ENCODE measurements around the gene LRCH1. TPM values are rescaled to one million over a fixed set of nuclear protein-coding genes. Genes with fewer than 3 reads are reported as not detected.
"Not testable (repeated sequence)": the region's sequence is repeated elsewhere in the genome, so short reads cannot be mapped to it uniquely, and the experiment has no call there.

The LRCH1 gene
- polyA plus RNA-seq (ENCODE audit: insufficient read length in 3 of 3): 10 to 100 TPM; 30.4 to 37.4 (median 34.1) TPM
- long read RNA-seq, donor 1, full-length matches to known transcripts: 4 of 4 reads
- long read RNA-seq, donor 1, partial matches to known transcripts: 0 of 4 reads
- long read RNA-seq, donor 1, other reads (novel, unspliced or antisense): 0 of 4 reads
- long read RNA-seq, donor 2, full-length matches to known transcripts: 1 of 1 reads
- long read RNA-seq, donor 2, partial matches to known transcripts: 0 of 1 reads
- long read RNA-seq, donor 2, other reads (novel, unspliced or antisense): 0 of 1 reads
- long read RNA-seq, donor 3, full-length matches to known transcripts: 5 of 5 reads
- long read RNA-seq, donor 3, partial matches to known transcripts: 0 of 5 reads
- long read RNA-seq, donor 3, other reads (novel, unspliced or antisense): 0 of 5 reads
- long read RNA-seq, donor 4, full-length matches to known transcripts: 2 of 2 reads
- long read RNA-seq, donor 4, partial matches to known transcripts: 0 of 2 reads
- long read RNA-seq, donor 4, other reads (novel, unspliced or antisense): 0 of 2 reads
- long read RNA-seq, donor 5: 0 reads
- long read RNA-seq, donor 6, full-length matches to known transcripts: 1 of 20 reads
- long read RNA-seq, donor 6, partial matches to known transcripts: 19 of 20 reads
- long read RNA-seq, donor 6, other reads (novel, unspliced or antisense): 0 of 20 reads
- long read RNA-seq, donor 7, full-length matches to known transcripts: 7 of 30 reads
- long read RNA-seq, donor 7, partial matches to known transcripts: 23 of 30 reads
- long read RNA-seq, donor 7, other reads (novel, unspliced or antisense): 0 of 30 reads
- long read RNA-seq, donor 8: 0 reads
- long read RNA-seq, donor 9, full-length matches to known transcripts: 1 of 1 reads
- long read RNA-seq, donor 9, partial matches to known transcripts: 0 of 1 reads
- long read RNA-seq, donor 9, other reads (novel, unspliced or antisense): 0 of 1 reads
- long read RNA-seq, donor 10, full-length matches to known transcripts: 2 of 2 reads
- long read RNA-seq, donor 10, partial matches to known transcripts: 0 of 2 reads
- long read RNA-seq, donor 10, other reads (novel, unspliced or antisense): 0 of 2 reads
- long read RNA-seq, donor 11, full-length matches to known transcripts: 3 of 3 reads
- long read RNA-seq, donor 11, partial matches to known transcripts: 0 of 3 reads
- long read RNA-seq, donor 11, other reads (novel, unspliced or antisense): 0 of 3 reads
- long read RNA-seq, donor 12: 0 reads
- long read RNA-seq, donor 13: 0 reads
- long read RNA-seq, donor 14, full-length matches to known transcripts: 8 of 8 reads
- long read RNA-seq, donor 14, partial matches to known transcripts: 0 of 8 reads
- long read RNA-seq, donor 14, other reads (novel, unspliced or antisense): 0 of 8 reads
- long read RNA-seq, donor 15: 0 reads
- long read RNA-seq, donor 16, full-length matches to known transcripts: 13 of 20 reads
- long read RNA-seq, donor 16, partial matches to known transcripts: 7 of 20 reads
- long read RNA-seq, donor 16, other reads (novel, unspliced or antisense): 0 of 20 reads

- peak in 10 of 11 donors; percentile 66 to 89 (median 82) for DNase-seq (ENCODE audit: extremely low read depth in 1 of 11, low read depth in 9 of 11, low spot score in 4 of 11)
Measured at GRCh38 chr13:46552889-46553520, at the start of gene LRCH1. Gene LRCH1 (plus strand): TSS chr13:46553170. CDS start chr13:46553397, 227 bp downstream.

- DNase-seq (ENCODE audit: extremely low read depth in 1 of 11, low read depth in 9 of 11, low spot score in 4 of 11): no peak
Measured at GRCh38 chr13:46504036-46504435, 48.9 kb upstream of the LRCH1 start.

- DNase-seq (ENCODE audit: extremely low read depth in 1 of 11, low read depth in 9 of 11, low spot score in 4 of 11): no peak
Measured at GRCh38 chr13:46507981-46508380, 45.0 kb upstream of the LRCH1 start.

GRCh38 chr13:46509981-46510380 lies 43.0 kb upstream of the LRCH1 start:
- no peak for DNase-seq (ENCODE audit: extremely low read depth in 1 of 11, low read depth in 9 of 11, low spot score in 4 of 11)

GRCh38 chr13:46515803-46516202 lies 37.2 kb upstream of the LRCH1 start:
- no peak for DNase-seq (ENCODE audit: extremely low read depth in 1 of 11, low read depth in 9 of 11, low spot score in 4 of 11)

- peak in 3 of 11 donors; percentile 38 to 68 (median 60) for DNase-seq (ENCODE audit: extremely low read depth in 1 of 11, low read depth in 9 of 11, low spot score in 4 of 11)
Measured at GRCh38 chr13:46516599-46517338, 36.2 kb upstream of the LRCH1 start.

- not testable (repeated sequence) for DNase-seq (ENCODE audit: extremely low read depth in 1 of 11, low read depth in 9 of 11, low spot score in 4 of 11)
Measured at GRCh38 chr13:46517748-46518147, 35.2 kb upstream of the LRCH1 start.

GRCh38 chr13:46519182-46519581 lies 33.8 kb upstream of the LRCH1 start:
- no peak for DNase-seq (ENCODE audit: extremely low read depth in 1 of 11, low read depth in 9 of 11, low spot score in 4 of 11)

GRCh38 chr13:46520166-46520565 lies 32.8 kb upstream of the LRCH1 start:
- DNase-seq (ENCODE audit: extremely low read depth in 1 of 11, low read depth in 9 of 11, low spot score in 4 of 11): no peak

- DNase-seq (ENCODE audit: extremely low read depth in 1 of 11, low read depth in 9 of 11, low spot score in 4 of 11): no peak
Measured at GRCh38 chr13:46521486-46521885, 31.5 kb upstream of the LRCH1 start.

- DNase-seq (ENCODE audit: extremely low read depth in 1 of 11, low read depth in 9 of 11, low spot score in 4 of 11): no peak
Measured at GRCh38 chr13:46521921-46522747, 30.8 kb upstream of the LRCH1 start.

- DNase-seq (ENCODE audit: extremely low read depth in 1 of 11, low read depth in 9 of 11, low spot score in 4 of 11): no peak
Measured at GRCh38 chr13:46522748-46523030, 30.3 kb upstream of the LRCH1 start.

GRCh38 chr13:46523972-46524752 lies 28.8 kb upstream of the LRCH1 start:
- DNase-seq (ENCODE audit: extremely low read depth in 1 of 11, low read depth in 9 of 11, low spot score in 4 of 11): no peak

GRCh38 chr13:46526100-46526735 lies 26.8 kb upstream of the LRCH1 start:
- no peak for DNase-seq (ENCODE audit: extremely low read depth in 1 of 11, low read depth in 9 of 11, low spot score in 4 of 11)

GRCh38 chr13:46526740-46527139 lies 26.2 kb upstream of the LRCH1 start:
- DNase-seq (ENCODE audit: extremely low read depth in 1 of 11, low read depth in 9 of 11, low spot score in 4 of 11): no peak

- DNase-seq (ENCODE audit: extremely low read depth in 1 of 11, low read depth in 9 of 11, low spot score in 4 of 11): no peak
Measured at GRCh38 chr13:46527237-46527636, 25.7 kb upstream of the LRCH1 start.
